Stimulated activated CD4-positive, alpha-beta T cell treated with anti-CD3 and anti-CD28 coated beads, Interleukin-4, amount 100 ng/mL, for 1 hour (primary cell): ENCODE data around the gene MIS18BP1.
"Not testable (repeated sequence)": the region's sequence is repeated elsewhere in the genome, so short reads cannot be mapped to it uniquely, and the experiment has no call there.

Experiments used
- DNase-seq: peaks from one replicate; pipeline ENCODE4 v3.0.0-alpha.2; 2020

The MIS18BP1 gene

GRCh38 chr14:45253070-45253753 lies at the start of gene MIS18BP1:
Gene MIS18BP1, minus strand, starts transcription at chr14:45253202. Its CDS starts 5,916 bp downstream, at chr14:45247286.
- peak; percentile 92 for DNase-seq

- DNase-seq = no peak
These were observed 45.6 kb upstream of the MIS18BP1 start for GRCh38 chr14:45298423-45299117.

GRCh38 chr14:45294796-45295195 lies 41.8 kb upstream of the MIS18BP1 start:
- not testable (repeated sequence) for DNase-seq

GRCh38 chr14:45290547-45290946 lies 37.5 kb upstream of the MIS18BP1 start:
- DNase-seq = no peak

- DNase-seq = no peak
These were observed 34.6 kb upstream of the MIS18BP1 start for GRCh38 chr14:45287610-45288009.

- no peak for DNase-seq
These were observed 31.8 kb upstream of the MIS18BP1 start for GRCh38 chr14:45284802-45285201.

- not testable (repeated sequence) for DNase-seq
These were observed 28.9 kb upstream of the MIS18BP1 start for GRCh38 chr14:45281731-45282400.

- no peak for DNase-seq
These were observed 19.0 kb upstream of the MIS18BP1 start for GRCh38 chr14:45271858-45272537.

GRCh38 chr14:45270031-45270430 lies 17.0 kb upstream of the MIS18BP1 start:
- no peak for DNase-seq

GRCh38 chr14:45267071-45267470 lies 14.1 kb upstream of the MIS18BP1 start:
- no peak for DNase-seq

GRCh38 chr14:45262637-45263036 lies 9.6 kb upstream of the MIS18BP1 start:
- DNase-seq = no peak

- DNase-seq = no peak
These were observed 8.2 kb upstream of the MIS18BP1 start for GRCh38 chr14:45261209-45261608.

- DNase-seq = no peak
These were observed 5.8 kb upstream of the MIS18BP1 start for GRCh38 chr14:45258805-45259204.

- DNase-seq = no peak
These were observed 5.1 kb upstream of the MIS18BP1 start for GRCh38 chr14:45258073-45258472.

GRCh38 chr14:45254771-45255170 lies 1.8 kb upstream of the MIS18BP1 start:
- no peak for DNase-seq

- DNase-seq = peak; percentile 2
These were observed 830 bp upstream of the MIS18BP1 start for GRCh38 chr14:45253754-45254310.

GRCh38 chr14:45252366-45253069 lies 484 bp downstream of the MIS18BP1 start:
- peak; percentile 3 for DNase-seq

GRCh38 chr14:45251912-45252311 lies 1.1 kb downstream of the MIS18BP1 start:
- no peak for DNase-seq

- no peak for DNase-seq
These were observed 3.0 kb downstream of the MIS18BP1 start for GRCh38 chr14:45249856-45250575.

- no peak for DNase-seq
These were observed 5.6 kb downstream of the MIS18BP1 start for GRCh38 chr14:45247427-45247826.

- no peak for DNase-seq
These were observed 6.3 kb downstream of the MIS18BP1 start for GRCh38 chr14:45246691-45247090.

GRCh38 chr14:45246151-45246550 lies 6.9 kb downstream of the MIS18BP1 start:
- DNase-seq = no peak
